Aorta (tissue), 5 donors: ENCODE results near the gene ZNF214. TPM values are rescaled to one million over a fixed set of nuclear protein-coding genes. Genes with fewer than 3 reads are reported as not detected.
"Not testable (repeated sequence)": the region's sequence is repeated elsewhere in the genome, so short reads cannot be mapped to it uniquely, and the experiment has no call there.

Experiments
- ATAC-seq: fragments of 200-7000 bp; cut with Tn5 transposase; one replicate; pipeline ENCODE4 v1.9.1; 2022; ENCODE audit warnings: moderate library complexity; ENCODE audit not compliant: low FRiP score
- DNase-seq, 2 donors: peaks; one replicate each; pipeline ENCODE4 v3.0.0-alpha.2; 2020
- H3K27ac ChIP-seq, 2 donors: one replicate each; pipeline ENCODE4 v1.5.1; 2013; ENCODE audit warnings: low read length in 2 of 2, mild to moderate bottlenecking in 2 of 2, moderate library complexity in 2 of 2, control low read depth in 1 of 2, inconsistent platforms in 1 of 2, low read depth in 1 of 2
- H3K27me3 ChIP-seq, 2 donors: one replicate each; pipeline ENCODE4 v1.6.1; 2013; ENCODE audit warnings: control low read depth in 1 of 2, low read length in 1 of 2, mild to moderate bottlenecking in 1 of 2, moderate library complexity in 1 of 2; ENCODE audit not compliant: insufficient read depth in 2 of 2, control insufficient read depth in 1 of 2
- H3K36me3 ChIP-seq, 2 donors: one replicate each; pipeline ENCODE4 v1.6.1; 2013; ENCODE audit warnings: control low read depth in 1 of 2, low read length in 1 of 2, mild to moderate bottlenecking in 1 of 2; ENCODE audit not compliant: insufficient read depth in 2 of 2, control insufficient read depth in 1 of 2
- H3K4me1 ChIP-seq, 2 donors: one replicate each; pipeline ENCODE4 v1.6.1; 2013; ENCODE audit warnings: low read length in 2 of 2, control low read depth in 1 of 2, mild to moderate bottlenecking in 1 of 2, moderate library complexity in 1 of 2; ENCODE audit not compliant: insufficient read depth in 2 of 2, control insufficient read depth in 1 of 2
- H3K4me3 ChIP-seq, 2 donors: one replicate each; pipeline ENCODE4 v1.5.1; 2013; ENCODE audit warnings: low read length in 2 of 2, control low read depth in 1 of 2, mild to moderate bottlenecking in 1 of 2
- H3K9me3 ChIP-seq: one replicate; pipeline ENCODE4 v1.6.1; 2013; ENCODE audit warnings: mild to moderate bottlenecking, low read length; ENCODE audit not compliant: control insufficient read depth
- WGBS, 2 donors: extraction: QIAGEN DNeasy Blood & Tissue Kit; methylation state at CpG; one replicate each; pipeline ENCODE4 v1.1.7; 2013; 5-methylcytosine and 5-hydroxymethylcytosine counted together
- intact Hi-C, 2 donors: fragments of 100-400 bp; cut with DNase I; formaldehyde crosslinking; loops; one replicate each; pipeline versions ENCODE4 v1.14.2 to v1.15.0; 2022
- polyA plus RNA-seq, 2 donors: library from polyadenylated mRNA; stranded (reverse); fragments of 200-250 nt; gene quantifications; one replicate each; pipeline ENCODE4 v1.2.3, GENCODE V29; 2013
- total RNA-seq, 2 donors: library from RNA; stranded (reverse); fragmentation: NEBNext Ultra II Directional; extraction: Animal tissue kit (Norgen Biotek cat#: 25700); gene quantifications; one replicate each; pipeline ENCODE4 v1.2.1, GENCODE V29; 2021
- donor health status: healthy with polysubstance abuse.
- donor health status: Bipolar disorder and iron deficiency.
- donor health status: DM: no; HTN: no; CAD: no.
- donor health status: DM: no; HTN: no; CAD: no.
- donor health status: DM: yes; HTN: yes; CAD: no.

Gene ZNF214
- total and polyA plus RNA-seq, 4 donors: 0.38 to 2.4 (median 1.4) TPM

GRCh38 chr11:6995703-6996102 lies 24.4 kb downstream of the ZNF214 start:
- ATAC-seq (no peak), DNase-seq (no peak)
- no peak overlapping the region for H3K4me3 ChIP-seq
- H3K4me1 ChIP-seq: no peaks in the 10 kb centered on the region
- no peaks in the 10 kb centered on the region for H3K27me3 ChIP-seq
- intact Hi-C loops: no loop called here
- H3K9me3 ChIP-seq: no peaks in the 10 kb centered on the region
- H3K36me3 ChIP-seq: peaks cover 0 to 1% of the 10 kb centered on the region in 2 donors
- H3K27ac ChIP-seq: no peak overlapping the region

GRCh38 chr11:6992457-6993417 lies 27.4 kb downstream of the ZNF214 start:
- Histone ChIP-seq H3K27me3 (no peaks in the 10 kb centered on the region), H3K36me3 (no peaks in the 10 kb centered on the region), H3K4me1 (no peaks in the 10 kb centered on the region), H3K9me3 (no peaks in the 10 kb centered on the region), H3K27ac (peak overlapping the region in 1 of 2 donors; percentile 41), H3K4me3 (no peak overlapping the region)
- ATAC-seq (peak; percentile 34), DNase-seq (no peak)
- intact Hi-C loops: loop anchor here in 1 of 2 donors (2.0 kb wide), 1 partner anchor 28 kb away; the partner anchor contains the start of genes NLRP14 and ZNF214
- 6 to 7% methylated on average over 11 of the region's 11 CpGs for WGBS, 2 donors

DNA sequence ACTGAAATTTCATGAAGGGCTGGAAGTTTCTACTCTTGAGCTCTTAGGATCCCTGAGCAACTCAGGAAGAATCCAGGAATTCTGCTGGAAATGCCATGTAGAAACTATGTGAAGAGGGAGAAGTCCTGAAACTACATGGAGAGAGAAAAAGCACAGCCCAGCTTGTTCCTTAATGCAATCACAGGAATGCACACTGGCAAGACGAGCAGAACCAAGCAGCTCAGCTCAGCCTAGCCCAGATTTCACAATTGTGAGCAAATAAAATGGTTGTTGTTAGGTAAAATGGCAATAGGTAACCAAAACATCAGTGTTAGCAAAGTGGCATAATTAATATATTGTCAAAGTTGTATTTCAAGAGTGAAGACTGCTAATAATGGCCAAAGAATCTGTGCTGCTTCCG lies 28.1 kb downstream of the ZNF214 start:
- WGBS, 2 donors: 45 to 48% methylated on average over 2 of the region's 2 CpGs
- Histone ChIP-seq H3K36me3 (no peaks in the 10 kb centered on the region), H3K27me3 (no peaks in the 10 kb centered on the region), H3K4me1 (no peaks in the 10 kb centered on the region), H3K9me3 (no peaks in the 10 kb centered on the region), H3K4me3 (no peak overlapping the region), H3K27ac (peak overlapping the region in 1 of 2 donors; percentile 30)
- DNase-seq: no peak
- intact Hi-C loops: loop anchor here in 1 of 2 donors (2.0 kb wide), 1 partner anchor 29 kb away; the partner anchor contains the start of genes NLRP14 and ZNF214
- ATAC-seq: no peak

DNA sequence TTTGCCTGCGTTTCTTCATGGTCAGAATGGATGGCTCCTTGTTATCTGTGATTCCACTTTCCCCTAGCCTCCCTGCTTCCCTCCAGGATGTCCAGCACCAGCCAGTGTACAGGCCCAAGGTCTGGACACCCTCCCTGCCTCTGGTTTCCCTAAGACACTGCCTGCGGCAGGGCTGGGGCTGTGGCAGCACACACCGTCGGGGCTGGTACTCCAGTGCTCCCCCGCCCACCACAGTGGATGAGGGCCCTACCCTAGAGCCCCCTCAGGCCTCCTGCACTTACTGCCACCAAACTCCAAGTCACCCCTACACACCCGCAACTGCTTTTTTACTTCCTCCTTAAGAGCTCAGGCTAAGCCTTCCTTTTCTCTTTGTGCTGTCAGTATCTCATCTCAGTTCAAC lies 28.9 kb downstream of the ZNF214 start:
- Histone ChIP-seq H3K9me3 (no peaks in the 10 kb centered on the region), H3K27ac (no peak overlapping the region), H3K4me3 (no peak overlapping the region), H3K36me3 (no peaks in the 10 kb centered on the region), H3K4me1 (no peaks in the 10 kb centered on the region), H3K27me3 (no peaks in the 10 kb centered on the region)
- ATAC-seq: peak; percentile 17
- 76 to 81% methylated on average over 6 of the region's 6 CpGs for WGBS, 2 donors
- no peak for DNase-seq
- intact Hi-C loops: no loop called here

- ATAC-seq (no peak), DNase-seq (no peak)
- no peaks in the 10 kb centered on the region for H3K36me3 ChIP-seq
- H3K4me1 ChIP-seq: no peaks in the 10 kb centered on the region
- H3K9me3 ChIP-seq: no peaks in the 10 kb centered on the region
- H3K4me3 ChIP-seq: no peak overlapping the region
- no peaks in the 10 kb centered on the region for H3K27me3 ChIP-seq
- intact Hi-C loops: no loop called here
- H3K27ac ChIP-seq: no peak overlapping the region
Measured at GRCh38 chr11:6988506-6988905, 31.6 kb downstream of the ZNF214 start.

GRCh38 chr11:6986487-6986886 lies 33.7 kb downstream of the ZNF214 start:
- no peak for ATAC-seq
- no peak for DNase-seq
- Histone ChIP-seq H3K4me3 (no peak overlapping the region), H3K27me3 (no peaks in the 10 kb centered on the region), H3K9me3 (no peaks in the 10 kb centered on the region), H3K36me3 (no peaks in the 10 kb centered on the region), H3K4me1 (no peaks in the 10 kb centered on the region), H3K27ac (no peak overlapping the region)
- intact Hi-C loops: no loop called here
- WGBS, 2 donors: 50 to 53% methylated on average over 1 of the region's 1 CpG

- H3K27me3 ChIP-seq: no peaks in the 10 kb centered on the region
- intact Hi-C loops: no loop called here
- no peak overlapping the region for H3K27ac ChIP-seq
- ATAC-seq (no peak), DNase-seq (no peak)
- H3K4me1 ChIP-seq: no peaks in the 10 kb centered on the region
- H3K9me3 ChIP-seq: no peaks in the 10 kb centered on the region
- no peaks in the 10 kb centered on the region for H3K36me3 ChIP-seq
- WGBS, 2 donors: 73 to 77% methylated on average over 2 of the region's 2 CpGs
- no peak overlapping the region for H3K4me3 ChIP-seq
Measured at GRCh38 chr11:6979365-6979764, 40.8 kb downstream of the ZNF214 start.

GRCh38 chr11:6969854-6970253 lies 50.3 kb downstream of the ZNF214 start:
- H3K27me3 ChIP-seq, H3K9me3 ChIP-seq, H3K27ac ChIP-seq, H3K4me1 ChIP-seq, ATAC-seq, H3K36me3 ChIP-seq, intact Hi-C loops, H3K4me3 ChIP-seq: not testable (repeated sequence)
- peak in 1 of 2 donors; percentile 44 for DNase-seq
- WGBS, 2 donors: 33 to 46% methylated on average over 4 of the region's 4 CpGs

GRCh38 chr11:6968816-6969215 lies 51.3 kb downstream of the ZNF214 start:
- H3K9me3 ChIP-seq: no peaks in the 10 kb centered on the region
- no peak overlapping the region for H3K27ac ChIP-seq
- DNase-seq: no peak
- ATAC-seq: no peak
- no peaks in the 10 kb centered on the region for H3K36me3 ChIP-seq
- H3K27me3 ChIP-seq: no peaks in the 10 kb centered on the region
- intact Hi-C loops: no loop called here
- H3K4me1 ChIP-seq: no peaks in the 10 kb centered on the region
- H3K4me3 ChIP-seq: no peak overlapping the region
- WGBS, 2 donors: 99 to 100% methylated on average over 1 of the region's 1 CpG
